Cerebellar nuclear complex (tissue), 1 donor: ENCODE results near the gene VMO1.
"Not testable (repeated sequence)": the region's sequence is repeated elsewhere in the genome, so short reads cannot be mapped to it uniquely, and the experiment has no call there.

Source experiments
- DNase-seq, 2 experiments: peaks; one replicate each; lab custom pipeline; 2025; lab: John Stamatoyannopoulos, UW

VMO1 gene, protein sequence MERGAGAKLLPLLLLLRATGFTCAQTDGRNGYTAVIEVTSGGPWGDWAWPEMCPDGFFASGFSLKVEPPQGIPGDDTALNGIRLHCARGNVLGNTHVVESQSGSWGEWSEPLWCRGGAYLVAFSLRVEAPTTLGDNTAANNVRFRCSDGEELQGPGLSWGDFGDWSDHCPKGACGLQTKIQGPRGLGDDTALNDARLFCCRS

DNA sequence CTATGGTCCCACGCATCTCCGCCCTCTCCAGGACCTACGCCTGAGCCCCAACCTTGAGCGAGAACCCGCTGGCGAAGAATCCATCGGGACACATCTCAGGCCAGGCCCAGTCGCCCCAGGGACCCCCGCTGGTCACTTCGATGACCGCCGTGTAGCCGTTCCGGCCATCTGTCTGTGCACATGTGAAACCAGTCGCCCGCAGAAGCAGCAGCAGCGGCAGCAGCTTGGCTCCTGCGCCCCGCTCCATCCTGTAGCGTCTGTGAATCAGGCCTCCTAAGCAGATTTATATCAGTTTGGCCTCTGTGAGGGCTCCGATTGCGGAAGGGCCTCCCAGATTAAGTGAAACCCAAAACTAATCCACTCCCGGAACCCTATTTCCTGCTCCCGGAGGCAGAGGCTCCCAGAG, at the start of gene VMO1:
VMO1 (minus strand) TSS at position 259 of the 406 bp plus-strand sequence; CDS start at position 247, 12 bp downstream.
- no peak for DNase-seq

DNA sequence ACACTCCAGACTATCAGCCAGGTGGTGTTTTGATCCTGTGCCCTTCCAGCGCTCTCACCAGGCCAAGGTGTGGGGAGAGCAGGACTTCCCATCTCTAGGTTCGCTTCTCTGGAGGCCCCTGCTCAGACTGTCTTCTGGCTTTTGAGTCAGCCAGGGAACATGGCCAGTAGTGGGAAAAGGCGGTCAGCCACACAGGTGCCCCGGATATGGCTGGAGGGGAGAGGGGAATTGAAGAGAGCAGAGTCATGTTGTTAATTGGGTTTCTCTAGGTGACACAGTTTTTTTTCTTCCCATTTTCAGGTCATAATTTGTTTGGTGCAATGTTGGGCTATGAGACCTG, 48.5 kb upstream of the VMO1 start:
- DNase-seq: no peak

DNA sequence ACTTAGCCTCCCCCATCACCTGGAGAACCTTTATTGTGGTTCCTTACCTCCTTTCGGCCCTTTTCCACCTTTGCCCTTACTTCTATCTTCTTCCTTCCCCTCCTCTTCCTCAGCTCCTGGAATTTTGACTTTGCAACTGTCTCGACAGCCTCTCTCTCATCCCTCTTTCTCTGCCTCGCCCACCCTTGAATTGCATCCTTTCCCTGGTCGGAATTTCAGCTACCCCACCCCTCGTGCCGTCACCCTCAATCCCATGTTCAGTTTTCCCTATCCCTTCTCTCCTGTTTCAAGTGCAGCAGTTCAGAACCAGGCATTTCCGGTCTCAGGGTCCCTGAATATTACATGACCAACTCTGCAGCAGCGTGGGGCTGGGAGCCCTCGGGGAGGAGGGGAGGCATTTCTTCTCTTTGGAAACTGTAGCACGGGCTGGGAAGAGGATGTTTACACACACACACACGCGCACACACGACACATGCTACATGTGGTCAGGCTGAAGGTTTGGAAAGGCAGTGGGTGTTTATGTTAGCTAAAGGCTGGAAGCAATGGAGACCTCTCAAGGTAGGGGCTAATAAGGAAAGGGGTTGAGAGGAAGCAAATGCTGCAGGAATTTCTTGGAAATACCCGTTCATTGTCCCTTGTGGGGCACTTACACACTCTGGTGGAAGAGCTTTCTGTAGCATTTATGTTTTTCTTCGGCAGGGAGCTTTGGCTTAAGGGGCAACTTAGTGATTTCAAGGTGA, 47.9 kb upstream of the VMO1 start:
- DNase-seq: no peak

DNA sequence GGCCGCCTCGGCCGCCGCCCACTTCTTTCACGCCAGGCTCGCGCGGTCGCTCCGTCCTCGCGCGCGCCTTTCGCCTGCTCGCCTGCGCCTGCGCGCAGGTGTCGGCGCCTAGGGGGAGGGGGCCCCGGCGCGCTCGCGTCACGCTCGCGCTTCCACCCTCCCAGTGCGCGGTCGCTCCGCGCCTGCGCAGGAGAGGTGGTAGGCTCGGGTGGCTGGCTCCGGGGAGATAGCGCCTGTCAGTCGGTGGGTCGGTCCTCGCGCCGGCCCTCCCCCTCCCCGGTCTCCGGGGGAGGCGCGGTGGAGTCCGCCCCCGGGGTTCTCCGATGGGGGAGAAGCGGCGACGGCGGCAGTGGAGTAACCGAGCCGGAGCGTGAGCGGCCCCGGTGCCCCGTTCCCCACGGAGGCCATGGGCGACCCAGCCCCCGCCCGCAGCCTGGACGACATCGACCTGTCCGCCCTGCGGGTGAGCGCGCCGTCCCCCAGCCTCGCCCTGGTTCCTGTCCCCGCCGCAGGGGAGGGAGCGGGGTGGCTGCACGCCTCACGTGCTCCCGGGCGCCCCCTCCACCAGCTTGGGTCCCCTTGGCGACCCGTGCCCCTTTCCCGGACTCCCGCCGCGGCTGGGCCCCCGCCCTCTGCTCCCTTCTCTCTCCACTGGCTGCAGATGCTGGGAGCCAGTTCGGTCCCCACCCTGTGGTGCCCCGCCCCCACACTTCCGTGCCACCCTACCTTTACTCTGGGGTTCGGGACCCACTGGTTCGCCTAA, 47.2 kb upstream of the VMO1 start, which contains the start of gene MINK1:
MINK1 (plus strand) TSS at position 163 of the 763 bp plus-strand sequence; CDS start at position 407, 244 bp downstream.
- peak; percentile 15 to 55 for DNase-seq

DNA sequence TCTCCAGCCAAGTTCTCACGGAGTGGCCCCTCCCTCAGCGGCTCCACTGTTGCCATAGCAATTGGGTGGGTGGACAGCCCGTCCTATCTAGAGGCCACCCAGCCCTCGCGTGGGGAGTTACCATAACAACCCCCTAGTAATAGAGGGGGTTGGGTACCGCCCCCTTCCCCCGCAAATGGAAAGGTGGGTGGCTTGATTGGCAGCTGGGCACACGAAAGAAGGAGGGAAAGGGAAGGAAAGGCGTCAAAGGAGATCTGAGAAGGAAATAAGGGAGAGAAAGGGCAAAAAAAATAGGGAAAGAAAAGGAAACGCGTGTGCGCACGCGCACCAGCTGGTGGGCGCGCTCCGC, 46.6 kb upstream of the VMO1 start:
- DNase-seq: not testable (repeated sequence)

DNA sequence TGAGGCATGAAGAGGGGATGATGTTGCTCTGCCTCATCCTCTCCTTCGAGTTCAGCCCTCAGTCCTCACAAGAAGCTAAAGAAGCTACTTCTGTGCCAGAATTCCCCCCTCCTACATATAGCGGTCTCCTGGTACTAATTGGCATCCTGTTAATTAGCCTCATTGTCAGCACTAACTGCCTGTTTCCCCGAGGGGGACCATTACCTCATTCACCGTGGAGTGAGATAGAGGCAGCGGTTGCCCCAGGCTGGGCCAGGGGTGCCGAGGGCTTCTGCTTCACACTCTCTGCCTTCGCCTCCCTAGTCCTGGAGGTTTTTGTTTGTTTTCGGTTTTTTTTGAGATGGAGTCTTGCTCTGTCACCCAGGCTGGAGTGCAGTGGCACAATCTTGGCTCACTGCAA, 41.2 kb upstream of the VMO1 start:
- DNase-seq: no peak

DNA sequence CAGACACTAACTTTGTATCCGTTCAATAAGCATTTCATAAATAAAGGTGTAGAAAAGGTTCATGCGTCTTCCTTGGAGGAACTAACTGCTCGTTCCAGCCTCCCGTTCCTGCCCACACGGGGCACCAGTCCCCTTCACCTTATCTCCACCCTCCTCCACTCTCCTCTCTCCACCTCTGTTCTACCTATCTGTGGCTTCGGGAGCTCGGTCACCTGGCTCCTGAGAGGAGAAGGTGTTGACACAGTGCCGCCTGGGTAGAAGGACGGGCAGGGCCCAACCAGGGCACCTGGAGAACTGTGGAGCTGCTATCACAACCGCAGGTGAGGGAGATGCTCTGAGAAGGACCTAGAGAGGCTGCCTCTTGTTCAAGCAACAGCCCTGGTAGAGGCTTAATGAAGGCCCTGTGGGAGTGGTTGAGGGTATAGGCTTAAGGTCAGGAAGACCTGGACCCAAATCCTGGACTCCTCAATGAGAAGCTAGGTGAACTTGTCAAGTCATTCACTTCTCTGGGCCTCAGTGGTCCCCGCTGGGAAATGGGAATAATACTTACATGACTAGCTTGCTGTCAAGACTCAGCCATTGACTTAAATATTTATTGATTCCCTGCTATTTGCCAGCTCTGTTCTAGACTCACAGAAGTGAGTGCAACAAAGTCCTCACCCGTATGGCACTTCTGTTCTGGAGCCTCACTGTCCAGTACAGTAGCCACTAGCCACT, 37.4 kb upstream of the VMO1 start:
- DNase-seq: no peak

DNA sequence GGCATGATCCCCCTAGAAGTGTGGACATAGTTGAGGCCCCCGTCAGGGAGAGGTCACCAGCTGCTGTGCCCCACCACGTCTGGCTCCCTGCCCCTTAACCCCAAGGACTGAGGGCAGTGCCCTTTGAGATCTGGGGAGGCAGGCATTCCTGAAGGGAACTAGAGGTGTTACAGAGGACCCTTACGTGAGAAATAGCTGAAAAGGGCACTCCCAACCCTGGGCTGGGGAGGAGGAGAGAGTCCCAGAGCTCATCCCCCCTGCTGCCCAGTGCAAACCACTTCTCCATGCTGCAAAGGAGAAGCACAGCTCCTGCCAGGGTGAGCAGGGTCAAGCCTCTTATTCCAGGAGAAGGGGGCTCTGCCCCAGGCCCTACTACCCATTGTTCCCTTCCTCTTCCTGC, 36.7 kb upstream of the VMO1 start:
- DNase-seq: no peak

DNA sequence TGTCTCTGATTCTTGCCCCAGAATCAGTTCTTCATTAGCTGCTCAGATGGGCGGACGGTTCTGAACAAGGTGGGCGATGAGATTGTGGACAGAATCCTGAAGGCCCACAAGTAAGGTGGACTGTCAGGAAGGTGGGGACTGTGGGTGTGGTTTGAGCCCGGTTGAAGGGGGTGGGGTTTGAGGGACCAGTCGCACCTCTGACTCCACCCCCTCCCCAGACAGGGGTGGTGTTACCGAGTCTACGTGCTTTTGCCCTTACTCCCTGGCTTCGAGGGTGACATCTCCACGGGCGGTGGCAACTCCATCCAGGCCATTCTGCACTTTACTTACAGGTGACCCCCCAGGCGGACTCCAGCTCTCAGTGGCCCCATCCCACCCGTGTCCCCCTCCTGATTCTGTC, 32.1 kb upstream of the VMO1 start:
- DNase-seq: no peak

DNA sequence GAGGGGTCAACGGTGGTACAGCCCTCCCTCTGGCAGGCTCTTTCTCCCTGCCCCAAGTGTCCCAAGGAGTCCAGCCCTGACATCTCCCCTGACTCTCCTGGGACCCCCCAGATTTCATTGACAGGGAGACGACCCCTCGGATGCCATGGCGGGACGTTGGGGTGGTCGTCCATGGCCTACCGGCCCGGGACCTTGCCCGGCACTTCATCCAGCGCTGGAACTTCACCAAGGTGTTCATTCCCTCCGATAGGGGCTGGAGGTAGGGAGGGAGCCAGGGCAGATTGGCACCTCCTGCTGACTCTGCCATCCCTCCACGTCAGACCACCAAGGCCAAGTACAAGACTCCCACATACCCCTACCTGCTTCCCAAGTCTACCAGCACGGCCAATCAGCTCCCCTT, 30.7 kb upstream of the VMO1 start:
- no peak for DNase-seq

DNA sequence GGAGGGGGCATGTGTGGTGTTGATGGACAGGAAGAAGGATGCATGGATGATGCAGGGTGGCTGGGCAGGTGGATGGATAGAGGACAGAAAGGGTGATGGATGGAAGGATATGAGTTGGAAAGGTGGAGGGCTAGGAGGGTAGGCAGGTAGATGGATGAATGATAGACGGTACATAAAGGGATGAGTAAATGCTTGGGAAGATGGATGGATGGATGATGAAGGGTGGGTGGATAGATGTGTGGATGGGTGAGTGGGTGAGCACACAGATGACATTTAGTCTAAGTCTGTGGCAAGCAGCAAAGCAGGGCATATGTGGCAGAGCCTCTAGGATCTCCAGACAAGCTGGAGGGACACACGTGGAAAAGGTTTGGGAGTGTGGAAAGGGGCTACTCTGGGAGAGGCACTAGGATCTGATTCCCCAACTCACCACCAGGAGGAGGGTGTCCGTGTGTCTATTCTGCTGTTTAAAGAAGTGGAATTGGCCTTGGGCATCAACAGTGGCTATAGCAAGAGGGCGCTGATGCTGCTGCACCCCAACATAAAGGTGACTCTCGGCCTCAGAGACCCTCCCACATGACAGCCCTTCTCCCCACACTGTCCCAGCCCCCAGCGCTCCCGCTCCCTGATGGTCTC, 29.0 kb upstream of the VMO1 start:
- DNase-seq: no peak

DNA sequence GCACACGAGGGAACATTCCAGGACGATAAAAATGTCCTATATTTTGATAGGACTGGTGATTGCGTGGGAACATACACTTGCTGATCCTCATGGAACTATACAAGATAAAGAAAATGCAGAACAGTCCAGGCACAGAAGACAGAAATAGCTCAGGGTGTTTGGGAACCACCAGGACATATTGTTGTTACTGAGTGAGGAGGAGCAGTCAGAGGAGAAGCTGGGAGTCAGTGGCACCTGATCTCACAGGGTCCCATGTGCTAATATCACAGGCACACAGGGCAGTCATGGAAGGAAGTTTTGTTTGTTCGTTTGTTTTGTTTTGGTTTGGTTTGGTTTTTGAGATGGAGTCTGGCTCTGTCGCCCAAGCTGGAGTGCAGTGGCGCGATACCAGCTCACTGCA, 26.5 kb upstream of the VMO1 start:
- no peak for DNase-seq

DNA sequence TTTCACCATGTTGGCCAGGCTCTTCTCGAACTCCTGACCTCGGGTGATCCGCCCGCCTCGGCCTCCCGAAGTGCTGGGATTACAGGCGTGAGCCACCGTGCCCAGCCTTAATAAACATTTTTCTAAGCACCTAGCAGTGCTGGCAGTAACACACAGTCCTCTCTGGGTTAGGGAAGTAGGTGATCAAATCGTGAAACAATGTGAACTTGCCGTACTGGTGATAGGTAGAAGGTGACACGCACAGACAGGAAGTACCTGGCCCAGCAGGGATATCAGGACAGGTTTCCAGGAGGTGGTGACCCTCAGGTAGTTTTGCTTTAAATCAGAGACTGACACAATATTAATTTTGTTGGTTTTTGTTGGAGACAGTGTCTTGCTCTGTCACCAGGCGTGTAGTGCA, 25.3 kb upstream of the VMO1 start:
- DNase-seq: no peak

DNA sequence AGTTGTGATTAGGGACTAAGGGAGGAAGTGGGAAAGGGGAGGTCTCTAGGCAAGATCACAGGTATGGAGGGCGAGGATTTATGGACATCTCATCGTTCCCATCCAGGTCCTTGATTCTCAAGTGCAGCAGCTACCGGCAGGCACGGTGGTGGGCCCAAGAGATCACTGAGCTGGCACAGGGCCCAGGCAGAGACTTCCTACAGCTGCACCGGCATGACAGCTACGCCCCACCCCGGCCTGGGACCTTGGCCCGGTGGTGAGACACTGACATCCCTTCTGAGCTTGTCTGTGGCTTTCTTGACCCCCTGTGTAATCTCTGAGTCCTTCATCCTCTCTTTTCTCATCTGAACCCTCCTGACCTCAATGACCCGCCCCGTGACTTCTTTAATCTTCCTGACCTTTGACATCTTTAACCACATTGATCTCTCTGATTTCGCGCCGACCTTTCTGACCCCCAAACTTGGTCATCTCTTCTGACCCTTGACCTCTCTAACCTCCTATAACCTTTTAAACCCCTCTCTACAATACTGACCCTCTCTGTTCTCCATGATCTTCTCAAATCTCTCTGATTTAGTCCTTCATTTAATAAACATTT, 24.6 kb upstream of the VMO1 start:
- no peak for DNase-seq

DNA sequence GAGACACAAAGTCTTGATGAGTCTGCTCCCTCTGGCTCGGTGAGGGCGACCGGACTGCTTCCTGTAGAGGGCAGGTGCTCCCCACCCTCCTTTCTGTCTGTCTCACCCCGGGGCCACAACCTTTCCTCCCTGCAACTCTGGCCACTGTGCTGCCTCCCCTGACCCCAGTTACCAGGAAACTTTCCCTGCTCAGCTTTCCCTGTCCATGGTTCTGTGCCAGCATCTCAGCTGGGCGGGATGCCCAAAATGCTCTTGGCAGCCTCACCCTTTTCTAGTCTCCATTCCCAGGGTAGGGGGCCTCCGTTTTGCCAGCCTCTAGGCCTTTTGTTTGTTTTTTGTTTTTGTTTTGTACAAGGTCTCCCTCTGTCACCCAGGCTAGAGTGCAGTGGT, 22.2 kb upstream of the VMO1 start:
- DNase-seq: no peak

DNA sequence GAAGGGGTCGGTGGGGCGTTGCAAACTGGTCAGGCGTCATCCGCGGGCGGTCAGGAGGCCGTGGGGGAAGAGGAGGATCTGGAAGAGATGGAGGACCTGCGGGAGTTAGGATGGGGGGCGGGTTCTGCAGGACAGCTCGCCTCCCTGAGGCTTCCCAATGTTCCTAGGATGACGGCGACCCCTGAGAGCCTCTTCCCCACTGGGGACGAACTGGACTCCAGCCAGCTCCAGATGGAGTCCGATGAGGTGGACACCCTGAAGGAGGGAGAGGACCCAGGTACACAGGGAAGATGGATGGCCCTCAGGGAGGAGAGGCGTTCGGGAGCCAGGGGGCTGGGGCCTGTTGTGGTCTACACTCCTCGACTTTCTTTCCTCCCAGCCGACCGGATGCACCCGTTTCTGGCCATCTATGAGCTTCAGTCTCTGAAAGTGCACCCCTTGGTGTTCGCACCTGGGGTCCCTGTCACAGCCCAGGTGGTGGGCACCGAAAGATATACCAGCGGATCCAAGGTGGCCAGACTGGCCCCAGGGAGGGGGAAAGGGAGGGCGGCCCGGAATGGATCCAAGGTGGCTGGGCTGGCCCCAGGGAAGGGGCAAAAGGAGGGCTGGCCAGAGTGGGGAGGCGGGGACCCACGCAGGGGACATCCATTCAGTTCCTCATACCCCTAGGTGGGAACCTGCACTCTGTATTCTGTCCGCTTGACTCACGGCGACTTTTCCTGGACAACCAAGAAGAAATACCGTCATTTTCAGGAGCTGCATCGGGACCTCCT, 21.6 kb upstream of the VMO1 start:
- DNase-seq: no peak

DNA sequence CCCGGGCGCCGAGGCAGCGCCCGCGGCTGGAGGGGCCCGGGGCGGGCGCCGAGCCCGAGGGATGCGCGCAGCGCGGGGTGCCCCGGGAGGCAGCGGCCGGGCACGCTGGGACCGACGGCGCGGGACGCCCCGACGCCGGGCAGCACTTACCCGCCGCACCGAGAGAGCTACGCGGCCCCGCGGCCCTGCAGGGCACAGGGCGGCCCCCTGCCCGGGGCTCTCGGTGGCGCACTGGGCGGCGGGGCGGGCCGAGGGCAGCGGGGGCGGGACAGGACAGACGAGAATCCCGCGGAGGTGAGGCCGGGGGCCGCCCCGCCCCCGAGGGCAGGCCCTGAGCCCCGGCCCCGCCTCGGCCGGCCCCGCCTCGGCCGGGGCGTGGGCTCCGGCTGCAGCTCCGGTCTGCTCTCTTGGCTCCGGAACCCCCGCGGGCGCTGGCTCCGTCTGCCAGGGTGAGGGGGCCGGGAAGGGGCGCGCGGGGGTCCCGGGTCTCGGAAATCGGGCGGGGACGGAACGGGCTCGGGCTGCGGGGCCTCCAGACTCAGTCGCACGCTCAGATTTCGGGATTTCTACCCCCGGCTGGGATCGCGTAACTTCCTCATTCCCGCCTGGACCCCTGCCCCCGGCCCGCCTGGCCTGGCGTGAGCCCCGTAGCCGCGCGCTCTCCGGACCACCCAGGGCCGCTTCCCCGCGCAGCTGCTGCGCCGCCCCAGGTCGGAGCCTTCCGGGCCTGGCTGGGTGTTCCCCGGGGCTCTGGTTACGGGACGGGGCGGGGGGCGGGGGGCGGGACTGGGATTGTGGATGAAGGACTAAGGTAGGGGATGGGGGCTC, 20.8 kb upstream of the VMO1 start, which contains the start of gene PLD2:
PLD2 (plus strand) TSS at position 376 of the 828 bp plus-strand sequence. CDS start 621 bp downstream, outside the sequence.
- DNase-seq: no peak

DNA sequence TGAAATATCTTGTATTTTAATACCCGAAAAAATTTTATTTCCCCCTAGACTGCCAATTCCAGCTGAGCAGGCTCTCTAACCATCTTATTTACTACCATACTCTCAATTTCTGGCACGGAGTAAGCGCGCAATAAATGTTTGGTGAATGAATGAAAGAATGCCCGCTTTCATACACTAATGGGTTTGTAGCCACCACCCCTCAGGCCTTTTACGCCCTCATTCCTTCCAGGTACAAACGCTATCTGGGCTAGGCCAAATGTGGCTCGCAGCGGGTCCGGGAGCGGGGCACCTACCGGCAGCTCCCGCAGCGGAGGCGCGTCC, 20.3 kb upstream of the VMO1 start:
- no peak for DNase-seq

DNA sequence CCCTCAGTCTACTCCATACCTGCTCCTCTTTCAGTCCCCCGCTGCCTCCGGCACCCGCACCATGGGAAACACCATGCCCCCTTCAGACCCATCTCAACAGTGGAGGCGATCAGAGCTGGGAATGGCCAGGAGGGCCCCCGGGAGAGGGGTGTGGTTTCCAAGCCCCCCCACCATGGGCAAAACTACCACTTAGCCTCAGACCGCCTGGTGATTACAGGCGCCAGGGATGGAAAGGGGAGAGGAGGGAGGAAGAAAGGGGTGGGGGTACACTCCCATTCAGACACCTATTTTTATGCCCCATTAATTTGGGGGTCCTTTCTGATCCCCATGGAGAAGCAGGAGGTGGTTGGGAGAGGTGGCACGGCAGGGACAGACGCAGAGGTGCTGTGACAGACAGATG, 16.1 kb upstream of the VMO1 start, which contains the start of gene C17orf114:
C17orf114 (minus strand) TSS at position 101 of the 400 bp plus-strand sequence.
- no peak for DNase-seq
